ENCODE results near the gene USP47.

Gene USP47

GRCh38 chr11:11971906-11972547 is 130.3 kb downstream of the USP47 start:
- no peak for TF ChIP-seq CTCF (IDR thresholded peaks at IDR 0.05; ENCODE audit: insufficient read depth, low read depth, low read length, missing control alignments)
- no peak overlapping the region for H3K4me3 ChIP-seq (ENCODE audit: low read depth, low read length)
- no peak for DNase-seq (ENCODE audit: low read depth)

GRCh38 chr11:11972730-11973341 is 131.1 kb downstream of the USP47 start:
- no peak for TF ChIP-seq CTCF (IDR thresholded peaks at IDR 0.05; ENCODE audit: insufficient read depth, low read depth, low read length, missing control alignments)
- no peak for DNase-seq (ENCODE audit: low read depth)
- H3K4me3 ChIP-seq (ENCODE audit: low read depth, low read length): no peak overlapping the region

GRCh38 chr11:11973361-11973800 is 131.6 kb downstream of the USP47 start:
- DNase-seq (ENCODE audit: low read depth): no peak
- TF ChIP-seq CTCF (IDR thresholded peaks at IDR 0.05; ENCODE audit: insufficient read depth, low read depth, low read length, missing control alignments): no peak
- H3K4me3 ChIP-seq (ENCODE audit: low read depth, low read length): no peak overlapping the region

GRCh38 chr11:11973866-11974265 is 132.1 kb downstream of the USP47 start:
- H3K4me3 ChIP-seq (ENCODE audit: low read depth, low read length): no peak overlapping the region
- no peak for TF ChIP-seq CTCF (IDR thresholded peaks at IDR 0.05; ENCODE audit: insufficient read depth, low read depth, low read length, missing control alignments)
- DNase-seq (ENCODE audit: low read depth): no peak

GRCh38 chr11:11975201-11976092 is 133.7 kb downstream of the USP47 start:
- no peak overlapping the region for H3K4me3 ChIP-seq (ENCODE audit: low read depth, low read length)
- DNase-seq (ENCODE audit: low read depth): no peak
- TF ChIP-seq CTCF (IDR thresholded peaks at IDR 0.05; ENCODE audit: insufficient read depth, low read depth, low read length, missing control alignments): no peak

- no peak overlapping the region for H3K4me3 ChIP-seq (ENCODE audit: low read depth, low read length)
- no peak for DNase-seq (ENCODE audit: low read depth)
- no peak for TF ChIP-seq CTCF (IDR thresholded peaks at IDR 0.05; ENCODE audit: insufficient read depth, low read depth, low read length, missing control alignments)
Observed at GRCh38 chr11:11976481-11977127, 134.8 kb downstream of the USP47 start.

Measured in GM12865 (cell line).